ENCODE results near the gene CCDC141.
"Not testable (repeated sequence)": the region's sequence is repeated elsewhere in the genome, so short reads cannot be mapped to it uniquely, and the experiment has no call there.

CCDC141 gene

GRCh38 chr2:179057737-179058136 is 7.8 kb upstream of the CCDC141 start:
- TF ChIP-seq CTCF (IDR thresholded peaks at IDR 0.05) (no peak), ZFX (IDR thresholded peaks at IDR 0.05; ENCODE audit: borderline replicate concordance) (no peak)
- no peak overlapping the region for H3K27ac ChIP-seq

- not testable (repeated sequence) for H3K27ac ChIP-seq
Measured at GRCh38 chr2:179053568-179053967, 3.6 kb upstream of the CCDC141 start.

GRCh38 chr2:179051250-179051649 is 1.3 kb upstream of the CCDC141 start:
- no peak for TF ChIP-seq ZFX (IDR thresholded peaks at IDR 0.05; ENCODE audit: borderline replicate concordance)
- no peak for TF ChIP-seq CTCF (IDR thresholded peaks at IDR 0.05)
- no peak overlapping the region for H3K27ac ChIP-seq

GRCh38 chr2:179050755-179051154 is 818 bp upstream of the CCDC141 start:
- no peak for TF ChIP-seq ZFX (IDR thresholded peaks at IDR 0.05; ENCODE audit: borderline replicate concordance)
- no peak for TF ChIP-seq CTCF (IDR thresholded peaks at IDR 0.05)

GRCh38 chr2:179049203-179049545 is 763 bp downstream of the CCDC141 start:
- H3K27ac ChIP-seq: no peak overlapping the region
- TF ChIP-seq ZFX (IDR thresholded peaks at IDR 0.05; ENCODE audit: borderline replicate concordance) (no peak), CTCF (IDR thresholded peaks at IDR 0.05) (no peak)

More at GRCh38 chr2:179050755-179051154, 818 bp upstream of the CCDC141 start:
- no peak overlapping the region for H3K27ac ChIP-seq

- no peak overlapping the region for H3K27ac ChIP-seq
Measured at GRCh38 chr2:179048099-179048498, 1.8 kb downstream of the CCDC141 start.

GRCh38 chr2:179045602-179046001 is 4.3 kb downstream of the CCDC141 start:
- not testable (repeated sequence) for H3K27ac ChIP-seq

More at GRCh38 chr2:179048099-179048498, 1.8 kb downstream of the CCDC141 start:
- TF ChIP-seq CTCF (IDR thresholded peaks at IDR 0.05): no peak
- TF ChIP-seq ZFX (IDR thresholded peaks at IDR 0.05; ENCODE audit: borderline replicate concordance): no peak

- H3K27ac ChIP-seq: no peak overlapping the region
- TF ChIP-seq CTCF (IDR thresholded peaks at IDR 0.05): no peak
- TF ChIP-seq ZFX (IDR thresholded peaks at IDR 0.05; ENCODE audit: borderline replicate concordance): no peak
Measured at GRCh38 chr2:179044500-179044899, 5.4 kb downstream of the CCDC141 start.
